NB4 (cell line): ENCODE measurements around the gene IFT122.

Experiments used
- MYC ChIP-seq: IDR thresholded peaks from 2 replicates; pipeline ENCODE4 v1.6.1; 2011; ENCODE audit warnings: low read depth, low read length
- POLR2A ChIP-seq: IDR thresholded peaks from 2 replicates; pipeline ENCODE4 v1.6.1; 2011; ENCODE audit warnings: mild to moderate bottlenecking; ENCODE audit not compliant: insufficient read length; ENCODE audit errors: extremely low read depth
- TF ChIP-seq, protein P1 (sequence below): IDR thresholded peaks from one replicate; pipeline ENCODE4 v1.5.1; 2012; ENCODE audit warnings: low read depth, low read length
- TF ChIP-seq, protein P2 (sequence below): IDR thresholded peaks from 2 replicates; pipeline ENCODE4 v1.6.1; 2011; ENCODE audit warnings: low read depth, low read length

- TF ChIP-seq, protein P1, sequence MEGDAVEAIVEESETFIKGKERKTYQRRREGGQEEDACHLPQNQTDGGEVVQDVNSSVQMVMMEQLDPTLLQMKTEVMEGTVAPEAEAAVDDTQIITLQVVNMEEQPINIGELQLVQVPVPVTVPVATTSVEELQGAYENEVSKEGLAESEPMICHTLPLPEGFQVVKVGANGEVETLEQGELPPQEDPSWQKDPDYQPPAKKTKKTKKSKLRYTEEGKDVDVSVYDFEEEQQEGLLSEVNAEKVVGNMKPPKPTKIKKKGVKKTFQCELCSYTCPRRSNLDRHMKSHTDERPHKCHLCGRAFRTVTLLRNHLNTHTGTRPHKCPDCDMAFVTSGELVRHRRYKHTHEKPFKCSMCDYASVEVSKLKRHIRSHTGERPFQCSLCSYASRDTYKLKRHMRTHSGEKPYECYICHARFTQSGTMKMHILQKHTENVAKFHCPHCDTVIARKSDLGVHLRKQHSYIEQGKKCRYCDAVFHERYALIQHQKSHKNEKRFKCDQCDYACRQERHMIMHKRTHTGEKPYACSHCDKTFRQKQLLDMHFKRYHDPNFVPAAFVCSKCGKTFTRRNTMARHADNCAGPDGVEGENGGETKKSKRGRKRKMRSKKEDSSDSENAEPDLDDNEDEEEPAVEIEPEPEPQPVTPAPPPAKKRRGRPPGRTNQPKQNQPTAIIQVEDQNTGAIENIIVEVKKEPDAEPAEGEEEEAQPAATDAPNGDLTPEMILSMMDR = no peak
- TF ChIP-seq POLR2A (no peak), MYC (no peak)
- TF ChIP-seq, protein P2, sequence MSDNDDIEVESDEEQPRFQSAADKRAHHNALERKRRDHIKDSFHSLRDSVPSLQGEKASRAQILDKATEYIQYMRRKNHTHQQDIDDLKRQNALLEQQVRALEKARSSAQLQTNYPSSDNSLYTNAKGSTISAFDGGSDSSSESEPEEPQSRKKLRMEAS = no peak
Observed at GRCh38 chr3:129422897-129423296, 17.1 kb upstream of the IFT122 start.
